ENCODE measurements around the gene SATB1.
"Not testable (repeated sequence)": the region's sequence is repeated elsewhere in the genome, so short reads cannot be mapped to it uniquely, and the experiment has no call there.

SATB1 gene

DNA sequence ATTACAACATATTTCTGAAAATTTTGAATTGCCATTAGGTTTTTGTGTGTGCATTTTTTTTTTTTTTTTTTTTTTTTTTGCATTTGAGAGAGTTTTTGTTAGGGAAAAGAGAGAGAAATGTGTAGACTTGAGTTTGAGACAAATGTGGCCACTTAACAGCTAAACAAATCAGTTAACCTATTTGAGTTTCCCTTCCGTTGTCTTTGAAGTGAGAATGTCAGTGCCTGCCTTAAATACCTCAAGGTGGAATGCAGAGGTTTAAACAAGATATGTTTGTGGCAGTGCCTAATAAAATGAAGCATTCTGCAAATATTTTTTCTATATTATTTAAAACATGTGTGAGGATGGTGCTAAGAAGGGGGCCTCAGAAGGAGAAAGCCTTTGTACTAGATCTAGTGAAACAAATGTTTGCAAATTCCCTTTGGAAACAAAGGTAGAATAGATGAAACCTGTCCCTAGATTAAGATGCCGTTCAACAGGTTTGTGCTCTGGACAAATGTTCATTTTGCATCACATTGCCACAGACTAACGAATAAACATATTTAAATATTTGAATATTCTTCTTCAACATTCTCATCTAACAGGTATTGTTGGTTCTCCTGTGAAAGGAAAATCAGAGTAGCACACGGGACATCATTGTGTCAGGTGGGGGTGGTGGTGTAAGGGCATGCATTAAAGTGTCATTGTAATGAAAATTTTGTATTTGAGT is 80.7 kb downstream of the SATB1 start:
- no peak for TF ChIP-seq CTCF (IDR thresholded peaks at IDR 0.05)
- Mint-ChIP-seq H3K36me3 (ENCODE audit: low read depth) (peaks cover 13% of the 10 kb centered on the region), H3K27me3 (ENCODE audit: low read depth, poor library complexity) (no peaks in the 10 kb centered on the region), H3K4me1 (no peaks in the 10 kb centered on the region), H3K9me3 (no peaks in the 10 kb centered on the region), H3K4me3 (no peak overlapping the region), H3K27ac (no peak overlapping the region)
- no peak for DNase-seq

- H3K4me3 Mint-ChIP-seq, result no peak overlapping the region
- H3K4me1 Mint-ChIP-seq, result no peaks in the 10 kb centered on the region
- no peak for TF ChIP-seq CTCF (IDR thresholded peaks at IDR 0.05)
- H3K9me3 Mint-ChIP-seq, result no peaks in the 10 kb centered on the region
- H3K27ac Mint-ChIP-seq, result no peak overlapping the region
- H3K36me3 Mint-ChIP-seq (ENCODE audit: low read depth), result peaks cover 7% of the 10 kb centered on the region
- no peak for DNase-seq
- H3K27me3 Mint-ChIP-seq (ENCODE audit: low read depth, poor library complexity), result no peaks in the 10 kb centered on the region
Observed at GRCh38 chr3:18343809-18344208, 81.3 kb downstream of the SATB1 start.

- Mint-ChIP-seq H3K9me3 (peaks cover 12% of the 10 kb centered on the region), H3K4me3 (no peak overlapping the region), H3K27ac (no peak overlapping the region), H3K4me1 (peaks cover 26% of the 10 kb centered on the region), H3K36me3 (ENCODE audit: low read depth) (peaks cover 4% of the 10 kb centered on the region), H3K27me3 (ENCODE audit: low read depth, poor library complexity) (no peaks in the 10 kb centered on the region)
- DNase-seq, result no peak
- TF ChIP-seq CTCF (IDR thresholded peaks at IDR 0.05), result no peak
Observed at GRCh38 chr3:18338827-18339514, 86.2 kb downstream of the SATB1 start.

GRCh38 chr3:18337231-18337630 is 87.9 kb downstream of the SATB1 start:
- Mint-ChIP-seq H3K4me3 (no peak overlapping the region), H3K9me3 (peaks cover 21% of the 10 kb centered on the region), H3K36me3 (ENCODE audit: low read depth) (peaks cover 14% of the 10 kb centered on the region), H3K27me3 (ENCODE audit: low read depth, poor library complexity) (no peaks in the 10 kb centered on the region), H3K4me1 (peaks cover 34% of the 10 kb centered on the region), H3K27ac (no peak overlapping the region)
- no peak for TF ChIP-seq CTCF (IDR thresholded peaks at IDR 0.05)
- no peak for DNase-seq

GRCh38 chr3:18334837-18335601 is 90.1 kb downstream of the SATB1 start:
- no peak for DNase-seq
- no peak for TF ChIP-seq CTCF (IDR thresholded peaks at IDR 0.05)
- Mint-ChIP-seq H3K4me1 (peaks cover 42% of the 10 kb centered on the region), H3K27ac (peak overlapping the region; percentile 10), H3K27me3 (ENCODE audit: low read depth, poor library complexity) (no peaks in the 10 kb centered on the region), H3K9me3 (peaks cover 38% of the 10 kb centered on the region), H3K4me3 (no peak overlapping the region), H3K36me3 (ENCODE audit: low read depth) (peaks cover 27% of the 10 kb centered on the region)

- Mint-ChIP-seq H3K4me3 (peak overlapping the region; percentile 52), H3K9me3 (peaks cover 51% of the 10 kb centered on the region), H3K36me3 (ENCODE audit: low read depth) (peaks cover 36% of the 10 kb centered on the region), H3K4me1 (peaks cover 34% of the 10 kb centered on the region)
- DNase-seq; H3K27ac Mint-ChIP-seq; H3K27me3 Mint-ChIP-seq (ENCODE audit: low read depth, poor library complexity): not testable (repeated sequence)
Observed at GRCh38 chr3:18330772-18331441, 94.2 kb downstream of the SATB1 start.
